Aorta (tissue), 5 donors: ENCODE data around the gene GPR137B. TPM values are rescaled to one million over a fixed set of nuclear protein-coding genes. Genes with fewer than 3 reads are reported as not detected.
A peak's percentile ranks its signal among the peaks of the same experiment; 100 is the strongest.

Experiments used
- ATAC-seq: fragments of 200-7000 bp; cut with Tn5 transposase; one replicate; pipeline ENCODE4 v1.9.1; 2022; ENCODE audit warnings: moderate library complexity; ENCODE audit not compliant: low FRiP score
- DNase-seq, 2 donors: peaks; one replicate each; pipeline ENCODE4 v3.0.0-alpha.2; 2020
- H3K27ac ChIP-seq, 2 donors: one replicate each; pipeline ENCODE4 v1.5.1; 2013; ENCODE audit warnings: low read length in 2 of 2, mild to moderate bottlenecking in 2 of 2, moderate library complexity in 2 of 2, control low read depth in 1 of 2, inconsistent platforms in 1 of 2, low read depth in 1 of 2
- H3K27me3 ChIP-seq, 2 donors: one replicate each; pipeline ENCODE4 v1.6.1; 2013; ENCODE audit warnings: control low read depth in 1 of 2, low read length in 1 of 2, mild to moderate bottlenecking in 1 of 2, moderate library complexity in 1 of 2; ENCODE audit not compliant: insufficient read depth in 2 of 2, control insufficient read depth in 1 of 2
- H3K36me3 ChIP-seq, 2 donors: one replicate each; pipeline ENCODE4 v1.6.1; 2013; ENCODE audit warnings: control low read depth in 1 of 2, low read length in 1 of 2, mild to moderate bottlenecking in 1 of 2; ENCODE audit not compliant: insufficient read depth in 2 of 2, control insufficient read depth in 1 of 2
- H3K4me1 ChIP-seq, 2 donors: one replicate each; pipeline ENCODE4 v1.6.1; 2013; ENCODE audit warnings: low read length in 2 of 2, control low read depth in 1 of 2, mild to moderate bottlenecking in 1 of 2, moderate library complexity in 1 of 2; ENCODE audit not compliant: insufficient read depth in 2 of 2, control insufficient read depth in 1 of 2
- H3K4me3 ChIP-seq, 2 donors: one replicate each; pipeline ENCODE4 v1.5.1; 2013; ENCODE audit warnings: low read length in 2 of 2, control low read depth in 1 of 2, mild to moderate bottlenecking in 1 of 2
- H3K9me3 ChIP-seq: one replicate; pipeline ENCODE4 v1.6.1; 2013; ENCODE audit warnings: mild to moderate bottlenecking, low read length; ENCODE audit not compliant: control insufficient read depth
- WGBS, 2 donors: extraction: QIAGEN DNeasy Blood & Tissue Kit; methylation state at CpG; one replicate each; pipeline ENCODE4 v1.1.7; 2013; 5-methylcytosine and 5-hydroxymethylcytosine counted together
- intact Hi-C, 2 donors: fragments of 100-400 bp; cut with DNase I; formaldehyde crosslinking; loops; one replicate each; pipeline versions ENCODE4 v1.14.2 to v1.15.0; 2022
- polyA plus RNA-seq, 2 donors: library from polyadenylated mRNA; stranded (reverse); fragments of 200-250 nt; gene quantifications; one replicate each; pipeline ENCODE4 v1.2.3, GENCODE V29; 2013
- total RNA-seq, 2 donors: library from RNA; stranded (reverse); fragmentation: NEBNext Ultra II Directional; extraction: Animal tissue kit (Norgen Biotek cat#: 25700); gene quantifications; one replicate each; pipeline ENCODE4 v1.2.1, GENCODE V29; 2021
- donor health status: healthy with polysubstance abuse.
- donor health status: Bipolar disorder and iron deficiency.
- donor health status: DM: no; HTN: no; CAD: no.
- donor health status: DM: no; HTN: no; CAD: no.
- donor health status: DM: yes; HTN: yes; CAD: no.

GPR137B gene
- total and polyA plus RNA-seq, 4 donors, result 15.4 to 21.3 (median 19.5) TPM

DNA sequence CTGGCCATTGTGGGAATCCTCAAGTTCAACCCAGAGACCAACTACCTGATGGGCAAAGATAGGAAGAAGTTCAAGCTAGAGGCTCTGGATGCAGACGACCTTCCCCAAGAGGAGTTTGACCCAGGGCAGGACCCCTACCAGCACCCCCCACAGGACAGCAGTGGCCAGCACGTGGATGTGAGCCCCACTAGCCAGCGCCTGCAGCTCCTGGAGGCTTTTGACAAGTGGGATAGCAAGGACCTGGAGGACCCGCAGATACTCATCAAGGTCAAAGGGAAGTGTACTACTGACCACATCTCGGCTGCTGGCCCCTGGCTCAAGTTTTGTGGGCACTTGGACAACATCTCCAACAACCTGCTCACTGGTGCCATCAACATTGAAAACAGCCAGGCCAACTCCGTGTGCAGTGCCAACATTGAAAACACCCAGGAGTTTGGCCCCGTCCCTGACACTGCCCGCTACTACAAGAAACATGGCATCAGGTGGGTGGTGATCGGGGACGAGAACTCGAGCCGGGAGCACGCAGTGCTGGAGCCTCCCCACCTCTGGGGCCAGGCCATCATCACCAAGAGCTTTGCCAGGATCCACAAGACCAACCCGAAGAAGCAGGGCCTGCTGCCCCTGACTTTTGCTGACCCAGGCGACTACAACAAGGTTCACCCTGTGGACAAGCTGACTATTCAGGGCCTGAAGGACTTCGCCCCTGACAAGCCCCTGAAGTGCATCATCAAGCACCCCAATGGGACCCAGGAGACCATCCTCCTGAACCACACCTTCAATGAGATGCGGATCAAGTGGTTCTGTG lies 30.6 kb upstream of the GPR137B start:
- no peak overlapping the region for H3K27ac ChIP-seq
- no peaks in the 10 kb centered on the region for H3K9me3 ChIP-seq
- intact Hi-C loops, result loop anchor here in 1 of 2 donors (5.0 kb wide), 1 partner anchor 381 kb away; no protein-coding TSS in a partner anchor
- no peaks in the 10 kb centered on the region for H3K4me1 ChIP-seq
- 84 to 89% methylated on average over 16 to 17 of the region's 17 CpGs for WGBS, 2 donors
- no peak for ATAC-seq
- no peaks in the 10 kb centered on the region for H3K36me3 ChIP-seq
- no peaks in the 10 kb centered on the region for H3K27me3 ChIP-seq
- H3K4me3 ChIP-seq, result no peak overlapping the region
- peak in 1 of 2 donors; percentile 62 for DNase-seq

DNA sequence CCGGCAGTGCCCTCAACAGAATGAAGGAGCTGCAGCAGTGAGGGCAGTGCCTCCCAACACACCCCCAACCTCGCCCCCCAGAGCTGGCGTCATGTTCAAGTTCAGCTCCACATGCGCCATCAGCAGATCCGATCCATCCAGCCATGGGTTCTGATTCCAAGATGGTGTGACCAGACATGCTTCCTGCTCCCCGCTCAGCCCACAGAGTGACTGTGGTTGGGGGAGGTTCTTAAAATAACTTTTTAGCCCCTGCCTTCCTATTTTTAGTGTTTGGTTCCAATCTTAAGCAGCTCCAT lies 30.1 kb upstream of the GPR137B start:
- H3K4me3 ChIP-seq, result no peak overlapping the region
- DNase-seq (peak in 1 of 2 donors; percentile 63), ATAC-seq (no peak)
- H3K4me1 ChIP-seq, result no peaks in the 10 kb centered on the region
- H3K27ac ChIP-seq, result no peak overlapping the region
- intact Hi-C loops, result loop anchor here in 1 of 2 donors (5.0 kb wide), 1 partner anchor 380 kb away; no protein-coding TSS in a partner anchor
- no peaks in the 10 kb centered on the region for H3K36me3 ChIP-seq
- WGBS, 2 donors, result 92% methylated on average over 6 of the region's 6 CpGs
- H3K9me3 ChIP-seq, result no peaks in the 10 kb centered on the region
- H3K27me3 ChIP-seq, result no peaks in the 10 kb centered on the region

- ATAC-seq (no peak), DNase-seq (peak in 1 of 2 donors; percentile 66)
- no peaks in the 10 kb centered on the region for H3K4me1 ChIP-seq
- H3K4me3 ChIP-seq, result no peak overlapping the region
- H3K9me3 ChIP-seq, result no peaks in the 10 kb centered on the region
- H3K36me3 ChIP-seq, result no peaks in the 10 kb centered on the region
- intact Hi-C loops, result loop anchor here in 1 of 2 donors (5.0 kb wide), 1 partner anchor 379 kb away; no protein-coding TSS in a partner anchor
- H3K27ac ChIP-seq, result no peak overlapping the region
- WGBS, 2 donors, result 75 to 77% methylated on average over 15 of the region's 15 CpGs
- H3K27me3 ChIP-seq, result no peaks in the 10 kb centered on the region
Measured at GRCh38 chr1:236113324-236114032, 28.9 kb upstream of the GPR137B start.

- ATAC-seq, result no peak
- peak in 1 of 2 donors; percentile 6 for DNase-seq
- Histone ChIP-seq H3K27me3 (no peaks in the 10 kb centered on the region), H3K4me3 (no peak overlapping the region), H3K9me3 (no peaks in the 10 kb centered on the region), H3K4me1 (no peaks in the 10 kb centered on the region), H3K27ac (no peak overlapping the region), H3K36me3 (no peaks in the 10 kb centered on the region)
- WGBS, 2 donors, result 88 to 98% methylated on average over 5 of the region's 5 CpGs
- intact Hi-C loops, result loop anchor here in 1 of 2 donors (5.0 kb wide), 1 partner anchor 378 kb away; no protein-coding TSS in a partner anchor
Measured at GRCh38 chr1:236114076-236114747, 28.1 kb upstream of the GPR137B start.

DNA sequence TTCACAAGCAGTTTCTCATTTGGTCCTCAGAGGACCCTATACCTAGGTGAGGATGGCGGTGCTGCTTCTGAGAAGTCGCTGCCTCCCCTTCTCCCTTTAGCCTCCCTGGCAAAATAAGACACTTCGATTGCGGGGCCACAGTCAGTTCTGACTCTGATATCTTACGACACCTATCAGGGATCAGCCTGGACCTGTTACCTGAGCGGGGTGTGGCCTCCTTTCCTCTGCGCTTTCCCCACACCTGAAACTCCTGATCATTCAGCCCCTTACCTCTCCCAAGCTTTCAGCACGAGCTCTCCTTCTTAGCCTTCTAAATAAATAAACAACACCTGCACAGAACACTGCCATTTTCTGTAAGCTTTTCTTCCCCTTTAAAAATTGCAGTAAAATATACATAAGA lies 24.6 kb upstream of the GPR137B start:
- DNase-seq (no peak), ATAC-seq (no peak)
- no peaks in the 10 kb centered on the region for H3K36me3 ChIP-seq
- no peak overlapping the region for H3K27ac ChIP-seq
- no peaks in the 10 kb centered on the region for H3K4me1 ChIP-seq
- WGBS, 2 donors, result 81 to 83% methylated on average over 8 of the region's 8 CpGs
- no peaks in the 10 kb centered on the region for H3K9me3 ChIP-seq
- no peak overlapping the region for H3K4me3 ChIP-seq
- no peaks in the 10 kb centered on the region for H3K27me3 ChIP-seq
- intact Hi-C loops, result no loop called here

DNA sequence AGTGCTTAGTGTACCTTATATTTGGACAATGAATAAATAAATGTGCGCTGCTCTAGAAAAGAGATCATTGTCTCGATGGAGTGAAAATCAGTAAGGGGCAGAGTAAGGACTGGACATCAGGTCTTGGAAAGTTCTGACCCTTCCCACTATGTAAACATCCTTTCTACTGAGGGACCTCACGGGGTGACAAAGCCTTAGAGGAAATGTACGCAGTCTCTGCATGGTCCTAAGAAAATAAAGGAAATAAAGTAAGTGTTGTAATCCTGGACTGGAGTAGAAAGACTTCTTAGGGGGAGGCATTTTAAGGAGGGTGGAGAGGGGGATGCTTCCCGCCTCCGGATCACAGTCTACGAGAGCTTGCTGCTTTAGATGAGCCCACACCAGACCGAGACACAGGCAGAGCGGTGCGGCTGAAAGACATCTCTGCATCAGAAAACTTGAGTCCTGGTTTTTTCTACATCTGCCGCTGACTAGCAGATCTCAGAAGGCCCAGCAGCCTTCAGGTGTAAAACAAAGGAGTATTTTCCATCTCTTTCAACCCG lies 22.3 kb upstream of the GPR137B start:
- no peaks in the 10 kb centered on the region for H3K27me3 ChIP-seq
- no peaks in the 10 kb centered on the region for H3K36me3 ChIP-seq
- WGBS, 2 donors, result 71 to 76% methylated on average over 12 of the region's 12 CpGs
- H3K27ac ChIP-seq, result no peak overlapping the region
- H3K4me1 ChIP-seq, result no peaks in the 10 kb centered on the region
- no peak overlapping the region for H3K4me3 ChIP-seq
- ATAC-seq, result no peak
- DNase-seq, result no peak
- intact Hi-C loops, result no loop called here
- no peaks in the 10 kb centered on the region for H3K9me3 ChIP-seq

DNA sequence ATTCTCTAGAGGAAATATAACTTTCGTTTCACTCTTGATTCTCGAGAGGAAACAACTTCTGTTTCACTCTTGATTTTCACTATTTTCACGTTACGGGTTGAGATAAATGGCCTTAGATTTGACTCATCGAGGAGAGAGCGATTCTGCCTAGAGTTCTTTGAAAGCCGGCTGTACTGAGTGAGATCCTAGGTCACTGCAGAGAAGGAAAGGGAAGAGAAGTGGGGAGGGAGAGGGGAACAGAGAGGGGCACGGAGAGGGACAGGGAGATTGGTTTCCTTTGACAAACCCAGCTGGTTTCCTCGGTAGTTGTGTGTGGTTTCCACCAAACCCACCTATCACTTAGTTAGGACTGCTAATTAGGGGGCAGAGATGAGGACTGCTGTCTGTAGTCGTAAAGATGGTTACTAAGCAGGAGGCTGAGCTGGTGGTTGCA lies 21.6 kb upstream of the GPR137B start:
- H3K4me1 ChIP-seq, result no peaks in the 10 kb centered on the region
- WGBS, 2 donors, result 70 to 72% methylated on average over 10 of the region's 10 CpGs
- H3K27ac ChIP-seq, result no peak overlapping the region
- DNase-seq (no peak), ATAC-seq (no peak)
- no peaks in the 10 kb centered on the region for H3K36me3 ChIP-seq
- no peaks in the 10 kb centered on the region for H3K27me3 ChIP-seq
- no peak overlapping the region for H3K4me3 ChIP-seq
- intact Hi-C loops, result no loop called here
- H3K9me3 ChIP-seq, result no peaks in the 10 kb centered on the region

GRCh38 chr1:236122176-236122575 lies 20.2 kb upstream of the GPR137B start:
- no peaks in the 10 kb centered on the region for H3K4me1 ChIP-seq
- no peak overlapping the region for H3K27ac ChIP-seq
- no peaks in the 10 kb centered on the region for H3K36me3 ChIP-seq
- no peak for ATAC-seq
- 94 to 95% methylated on average over 7 of the region's 7 CpGs for WGBS, 2 donors
- no peak for DNase-seq
- H3K27me3 ChIP-seq, result no peaks in the 10 kb centered on the region
- no peaks in the 10 kb centered on the region for H3K9me3 ChIP-seq
- intact Hi-C loops, result no loop called here
- no peak overlapping the region for H3K4me3 ChIP-seq
